ENCODE results near the gene GALNT2.

- TF ChIP-seq POLR2A (IDR thresholded peaks at IDR 0.05) = no peak
- TF ChIP-seq, protein P1, sequence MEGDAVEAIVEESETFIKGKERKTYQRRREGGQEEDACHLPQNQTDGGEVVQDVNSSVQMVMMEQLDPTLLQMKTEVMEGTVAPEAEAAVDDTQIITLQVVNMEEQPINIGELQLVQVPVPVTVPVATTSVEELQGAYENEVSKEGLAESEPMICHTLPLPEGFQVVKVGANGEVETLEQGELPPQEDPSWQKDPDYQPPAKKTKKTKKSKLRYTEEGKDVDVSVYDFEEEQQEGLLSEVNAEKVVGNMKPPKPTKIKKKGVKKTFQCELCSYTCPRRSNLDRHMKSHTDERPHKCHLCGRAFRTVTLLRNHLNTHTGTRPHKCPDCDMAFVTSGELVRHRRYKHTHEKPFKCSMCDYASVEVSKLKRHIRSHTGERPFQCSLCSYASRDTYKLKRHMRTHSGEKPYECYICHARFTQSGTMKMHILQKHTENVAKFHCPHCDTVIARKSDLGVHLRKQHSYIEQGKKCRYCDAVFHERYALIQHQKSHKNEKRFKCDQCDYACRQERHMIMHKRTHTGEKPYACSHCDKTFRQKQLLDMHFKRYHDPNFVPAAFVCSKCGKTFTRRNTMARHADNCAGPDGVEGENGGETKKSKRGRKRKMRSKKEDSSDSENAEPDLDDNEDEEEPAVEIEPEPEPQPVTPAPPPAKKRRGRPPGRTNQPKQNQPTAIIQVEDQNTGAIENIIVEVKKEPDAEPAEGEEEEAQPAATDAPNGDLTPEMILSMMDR (IDR thresholded peaks at IDR 0.05) = no peak
Observed at GRCh38 chr1:230153641-230154296, 86.7 kb downstream of the GALNT2 start.

Measured in adrenal gland (tissue), 5 donors.